HG02870 (cell line): ENCODE results near the gene PARVG.
"Not testable (repeated sequence)": the region's sequence is repeated elsewhere in the genome, so short reads cannot be mapped to it uniquely, and the experiment has no call there.

Experiments used
- ATAC-seq: cut with Tn5 transposase; IDR thresholded peaks from one replicate; pipeline ENCODE4 v1.9.1; 2021; ENCODE audit warnings: mild to moderate bottlenecking, moderate library complexity; ENCODE audit not compliant: unreplicated experiment

The PARVG gene

GRCh38 chr22:44241121-44241520, 60.4 kb downstream of the PARVG start:
- not testable (repeated sequence) for ATAC-seq

- ATAC-seq: no peak
Observed at GRCh38 chr22:44242946-44243724, 62.4 kb downstream of the PARVG start.

DNA sequence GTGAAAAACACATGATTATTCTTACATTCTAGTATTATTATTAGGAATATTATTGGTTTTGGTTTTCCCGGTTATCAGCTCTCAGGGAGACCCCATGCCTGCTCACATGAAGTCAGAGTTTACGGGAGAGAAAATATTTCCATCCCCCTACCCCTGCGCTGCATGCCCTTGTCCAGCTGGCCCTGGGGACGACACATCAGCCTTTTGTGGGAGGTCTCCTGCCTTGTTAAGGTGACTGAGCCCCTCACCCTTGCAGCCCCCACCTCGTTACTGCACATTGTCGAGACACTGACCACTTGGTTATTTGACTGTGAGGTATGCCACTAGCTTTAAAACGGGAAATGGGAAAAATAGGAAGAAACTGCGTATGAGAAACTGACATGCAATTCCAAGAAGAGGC, 63.0 kb downstream of the PARVG start:
- no peak for ATAC-seq

GRCh38 chr22:44244265-44244822, 63.6 kb downstream of the PARVG start:
- ATAC-seq: no peak

DNA sequence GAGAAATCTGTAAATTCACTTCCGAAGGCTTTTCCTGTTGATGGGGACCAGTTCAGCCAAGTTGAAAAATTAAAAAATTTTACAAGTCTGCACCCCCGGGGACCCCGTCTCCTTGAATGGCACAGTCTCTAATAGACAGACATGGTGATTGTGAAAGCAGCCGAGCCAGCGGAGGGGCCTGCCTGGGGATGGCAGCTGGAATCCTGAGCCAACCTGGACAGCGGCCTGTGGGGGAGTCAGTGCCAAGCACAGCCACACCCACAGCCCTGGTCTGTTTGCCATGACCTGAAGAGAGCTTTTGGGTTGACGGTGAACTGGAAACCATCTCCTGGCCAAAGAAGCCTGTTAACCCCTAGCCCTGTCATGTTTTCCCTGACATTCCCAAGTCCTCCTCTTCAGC, 64.7 kb downstream of the PARVG start:
- ATAC-seq: no peak

- ATAC-seq: no peak
Observed at GRCh38 chr22:44245867-44246266, 65.1 kb downstream of the PARVG start.

DNA sequence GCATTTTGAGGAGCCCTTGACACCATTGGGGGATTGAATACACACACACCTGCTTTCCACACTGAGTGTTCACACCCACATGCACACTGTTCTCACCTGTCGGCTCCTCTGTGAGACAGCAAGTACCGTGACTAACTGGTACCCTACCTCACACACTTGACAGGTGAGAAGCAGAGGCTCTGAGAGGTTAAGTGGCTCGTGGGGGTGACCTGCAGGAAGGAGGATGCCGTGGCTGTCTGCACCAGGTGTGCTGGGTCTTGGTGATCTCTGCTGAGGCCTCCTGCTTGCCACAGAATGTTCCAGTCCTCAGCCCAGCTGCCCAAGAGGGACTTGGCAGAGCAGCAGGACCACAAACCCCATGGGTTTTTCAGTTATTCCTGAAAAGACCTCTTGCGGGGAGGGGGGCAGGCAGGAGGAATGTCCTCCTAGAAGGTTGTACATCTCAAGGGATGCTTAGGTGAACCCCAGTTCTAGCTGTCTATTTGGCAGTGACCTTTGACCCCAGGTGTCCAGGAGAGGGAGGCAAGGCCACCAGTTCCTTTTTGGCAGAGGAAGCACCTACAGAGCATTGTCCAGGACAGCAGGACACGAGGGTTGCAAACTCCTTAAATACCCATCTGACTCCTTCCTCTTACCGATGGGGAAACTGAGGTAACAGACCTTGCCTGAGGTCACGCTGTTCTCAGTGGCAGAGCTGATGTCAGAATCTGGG, 66.0 kb downstream of the PARVG start:
- no peak for ATAC-seq

GRCh38 chr22:44247346-44247745, 66.6 kb downstream of the PARVG start:
- no peak for ATAC-seq

DNA sequence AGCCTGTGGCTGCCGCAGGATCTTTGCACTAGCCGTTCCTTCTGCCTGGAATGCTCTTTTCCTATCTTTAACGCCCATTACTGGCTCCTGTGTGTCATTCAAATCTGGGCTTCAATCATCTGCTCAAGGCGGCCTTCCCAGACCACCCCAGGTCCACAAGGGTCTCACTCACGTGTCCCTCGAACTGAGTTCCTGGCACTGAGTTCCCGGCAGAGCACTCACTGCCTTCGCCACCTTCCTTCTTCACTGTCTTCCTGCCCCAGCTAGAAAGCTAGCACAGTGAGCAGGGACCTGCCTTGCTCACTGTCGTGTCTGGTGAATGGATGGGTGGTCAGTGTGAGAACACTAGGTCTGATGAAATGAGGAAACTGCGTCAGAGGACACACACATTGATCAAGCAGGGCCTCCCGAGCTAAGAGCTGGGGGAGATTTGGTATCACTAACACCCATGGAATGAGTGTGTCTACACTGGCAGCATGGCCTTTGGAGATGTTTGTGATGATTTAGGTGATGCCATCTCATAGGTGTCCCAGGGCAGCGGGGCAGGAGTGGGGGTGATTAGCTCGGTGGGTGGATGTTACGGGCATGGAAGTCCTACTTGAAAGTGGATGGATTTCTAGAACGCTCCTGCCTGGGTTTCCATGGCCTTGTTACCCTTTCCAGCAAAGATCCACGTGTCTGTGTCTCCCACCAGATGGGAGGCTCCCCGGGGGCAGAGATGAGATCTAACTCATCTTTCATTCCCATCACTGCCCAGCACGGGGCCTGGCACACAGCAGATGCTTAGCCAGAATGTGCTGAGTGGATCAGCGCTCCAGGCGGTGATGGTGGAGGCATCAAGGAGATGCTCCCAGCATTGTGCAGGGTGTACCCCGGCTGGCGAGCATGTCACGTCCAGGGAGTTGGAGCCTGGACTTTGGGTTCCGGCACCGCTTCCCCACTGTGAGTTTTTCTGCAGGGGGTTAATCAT, 67.5 kb downstream of the PARVG start:
- ATAC-seq: no peak

- ATAC-seq: no peak
Observed at GRCh38 chr22:44248926-44249325, 68.2 kb downstream of the PARVG start.

GRCh38 chr22:44249376-44250147, 68.8 kb downstream of the PARVG start:
- no peak for ATAC-seq

DNA sequence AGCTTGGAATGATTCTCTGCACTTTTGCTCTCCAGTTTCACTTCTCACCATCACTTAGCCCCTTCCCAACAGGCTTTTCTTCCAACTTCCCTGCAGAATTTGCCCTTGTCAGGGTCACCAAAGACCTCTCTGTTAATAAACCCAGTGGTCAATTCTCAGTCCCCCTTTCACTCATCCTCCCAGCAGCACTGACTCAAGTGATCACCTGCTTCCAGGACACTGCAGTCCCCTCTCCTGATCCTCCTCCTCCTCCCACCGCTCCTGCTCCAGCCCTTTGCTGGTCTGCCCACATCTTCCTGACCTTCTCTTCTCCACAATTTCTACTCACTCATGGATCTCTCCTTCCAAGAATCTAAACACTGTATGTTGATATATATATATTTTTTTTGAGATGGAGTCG, 74.1 kb downstream of the PARVG start:
- no peak for ATAC-seq

DNA sequence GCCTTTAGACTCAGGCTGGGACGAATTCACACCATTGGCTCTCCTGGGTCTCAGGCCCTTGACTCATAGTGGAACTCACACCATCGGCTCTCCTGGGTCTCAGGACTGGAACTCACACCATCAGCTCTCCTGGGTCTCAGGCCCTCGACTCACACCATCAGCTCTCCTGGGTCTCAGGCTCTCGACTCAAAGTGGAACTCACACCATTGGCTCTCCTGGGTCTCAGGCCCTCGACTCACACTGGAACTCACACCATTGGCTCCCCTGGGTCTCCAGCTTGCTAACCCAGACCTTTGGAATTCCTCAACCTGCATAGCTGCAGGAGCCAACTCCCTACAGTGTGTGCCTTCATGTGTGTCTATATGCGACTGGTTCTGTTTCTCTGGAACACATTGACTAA, 75.4 kb downstream of the PARVG start:
- ATAC-seq: no peak

DNA sequence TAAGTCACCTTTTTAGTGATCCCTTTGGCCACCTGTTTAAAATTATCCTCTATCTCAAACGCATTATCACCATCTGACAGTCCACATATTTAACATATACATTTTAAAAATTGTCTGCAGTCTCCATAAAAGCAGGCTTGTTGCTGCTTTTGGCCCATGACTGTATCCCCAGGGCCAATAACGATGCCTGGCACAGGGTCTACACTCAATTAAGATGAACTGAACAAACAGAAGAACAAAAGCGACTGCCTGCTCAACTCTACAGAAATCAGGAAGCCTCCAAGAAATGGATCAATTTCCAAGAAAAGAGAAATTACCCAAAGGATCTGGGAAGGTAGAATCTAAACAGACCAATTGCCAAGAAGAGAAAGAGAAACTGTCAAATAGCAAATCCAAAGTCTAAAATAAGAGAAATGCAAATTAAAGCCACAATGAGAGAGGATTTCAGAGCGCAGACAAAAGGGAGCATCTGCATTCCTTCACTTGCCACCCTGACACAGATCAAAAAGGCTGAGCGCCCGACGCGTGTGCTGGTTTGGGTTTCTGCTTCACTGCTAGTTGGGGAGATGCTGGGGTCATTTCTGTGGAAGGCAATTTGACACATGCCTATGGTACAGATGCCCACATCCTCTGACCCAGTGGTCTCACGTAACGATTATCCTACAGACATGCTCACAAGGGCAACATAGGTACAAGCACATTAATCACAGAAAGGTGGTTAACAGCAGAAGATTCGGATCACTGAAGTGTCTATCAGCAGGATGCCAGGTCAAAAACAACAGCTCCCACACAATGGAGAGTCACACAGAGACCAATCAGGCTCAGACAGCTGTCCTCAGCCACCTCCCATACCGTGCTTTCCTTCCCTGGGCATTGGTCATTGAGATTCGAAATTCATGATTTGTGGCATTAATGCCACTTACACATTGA, 76.1 kb downstream of the PARVG start:
- ATAC-seq: no peak
